HG03045 (cell line): Measurements from ENCODE around the gene FSD2.

Experiments
- ATAC-seq: cut with Tn5 transposase; IDR thresholded peaks from one replicate; pipeline ENCODE4 v1.9.1; 2021; ENCODE audit warnings: mild to moderate bottlenecking, moderate library complexity; ENCODE audit not compliant: unreplicated experiment

The FSD2 gene

GRCh38 chr15:82805994-82806406 is at the start of gene FSD2:
TSS of gene FSD2 (minus strand) at chr15:82806069. CDS start at chr15:82787390, 18,679 bp downstream.
- peak; percentile 35 for ATAC-seq

GRCh38 chr15:82854554-82854953 is 48.7 kb upstream of the FSD2 start:
- no peak for ATAC-seq

GRCh38 chr15:82852941-82853561 is 47.2 kb upstream of the FSD2 start:
- no peak for ATAC-seq

GRCh38 chr15:82851981-82852511 is 46.2 kb upstream of the FSD2 start:
- ATAC-seq: no peak

DNA sequence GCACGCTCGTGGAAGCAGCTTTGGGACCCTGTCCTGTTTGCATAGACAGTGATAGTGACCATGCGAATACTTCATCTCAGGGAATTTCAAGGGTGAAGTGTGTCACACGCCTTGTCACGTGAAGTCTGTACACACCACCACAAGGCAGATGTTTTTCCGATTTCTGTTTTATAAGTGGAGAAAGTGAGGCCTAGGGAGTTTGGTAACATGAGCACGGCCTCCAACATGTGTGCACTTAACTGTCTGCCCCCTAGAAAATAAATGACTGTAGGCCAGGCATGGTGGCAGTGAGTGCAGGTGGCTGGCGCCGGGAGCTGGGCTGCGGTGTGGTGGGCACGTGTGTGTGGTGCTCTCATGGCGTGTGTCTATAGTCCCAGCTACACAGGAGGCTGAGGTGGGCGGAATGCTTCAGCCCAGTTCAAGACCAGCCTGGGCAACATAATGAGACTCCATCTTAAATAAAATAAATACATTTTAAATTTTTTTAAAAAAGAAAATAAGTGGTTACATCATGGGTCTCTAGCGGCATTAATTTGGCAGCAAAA is 45.5 kb upstream of the FSD2 start:
- ATAC-seq: no peak

DNA sequence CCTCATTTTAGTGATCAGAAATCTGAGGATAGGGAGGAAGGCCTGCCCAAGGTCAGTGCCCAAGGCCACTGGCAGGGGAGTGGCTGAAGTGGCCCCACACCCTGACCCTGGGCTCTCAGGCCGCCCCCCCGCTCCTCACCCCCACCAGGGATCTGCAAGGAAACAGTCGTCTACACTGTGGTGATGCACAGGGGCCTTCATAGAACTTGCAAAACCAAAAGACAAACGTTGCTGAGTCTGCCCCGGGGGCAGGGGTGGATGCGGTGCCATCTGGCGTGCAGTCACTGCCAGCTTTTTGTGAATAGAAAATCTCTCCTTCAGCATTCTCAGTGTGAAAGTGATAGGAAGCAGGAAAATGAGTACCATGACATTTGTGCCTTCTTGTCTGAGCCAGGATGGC is 44.9 kb upstream of the FSD2 start:
- ATAC-seq: no peak

DNA sequence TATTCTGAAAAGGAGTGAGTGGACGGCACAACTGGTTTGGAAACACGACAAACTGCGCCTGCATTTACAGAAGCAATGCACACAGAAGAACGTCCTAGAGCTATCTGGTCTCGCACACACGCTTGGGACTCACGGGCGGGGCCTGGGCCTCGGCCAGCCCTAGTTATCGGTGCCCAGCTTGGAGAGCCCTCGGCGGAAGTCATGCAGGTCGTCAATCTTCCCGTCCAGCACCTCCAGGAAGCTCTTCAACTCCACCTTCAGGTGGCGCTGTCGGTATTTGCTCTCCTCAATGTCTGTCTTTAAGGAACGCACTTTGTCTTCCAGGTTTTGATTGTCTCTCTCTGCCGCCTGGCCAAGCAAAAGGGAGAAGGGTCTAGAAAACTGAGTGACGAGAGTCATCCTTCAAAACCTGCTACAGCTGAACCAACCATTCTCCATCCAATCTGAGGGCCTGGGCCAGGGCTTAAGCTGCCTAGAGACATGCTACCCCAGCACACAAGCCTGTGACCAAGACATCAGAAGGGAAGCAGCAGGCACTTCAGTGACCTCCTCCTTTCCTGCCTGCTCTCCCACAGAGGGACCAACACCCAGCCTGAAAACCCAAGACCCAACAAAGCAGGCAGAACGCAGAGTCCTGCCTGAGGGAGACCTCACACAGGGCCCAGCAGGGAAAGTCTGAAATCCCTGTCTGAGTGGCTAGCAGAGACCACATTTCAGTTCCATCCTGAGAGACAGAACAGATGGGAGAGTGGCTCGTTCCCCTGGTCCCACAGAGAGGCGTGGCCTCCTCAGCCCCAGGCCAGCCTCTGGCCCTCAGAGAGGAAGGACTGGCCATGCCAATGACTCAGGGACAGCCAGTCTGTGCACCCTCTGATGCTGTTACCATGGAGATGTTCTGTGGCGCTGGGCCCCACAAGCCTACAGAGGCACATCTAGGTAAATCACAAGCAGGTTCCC is 44.0 kb upstream of the FSD2 start:
- ATAC-seq: no peak

DNA sequence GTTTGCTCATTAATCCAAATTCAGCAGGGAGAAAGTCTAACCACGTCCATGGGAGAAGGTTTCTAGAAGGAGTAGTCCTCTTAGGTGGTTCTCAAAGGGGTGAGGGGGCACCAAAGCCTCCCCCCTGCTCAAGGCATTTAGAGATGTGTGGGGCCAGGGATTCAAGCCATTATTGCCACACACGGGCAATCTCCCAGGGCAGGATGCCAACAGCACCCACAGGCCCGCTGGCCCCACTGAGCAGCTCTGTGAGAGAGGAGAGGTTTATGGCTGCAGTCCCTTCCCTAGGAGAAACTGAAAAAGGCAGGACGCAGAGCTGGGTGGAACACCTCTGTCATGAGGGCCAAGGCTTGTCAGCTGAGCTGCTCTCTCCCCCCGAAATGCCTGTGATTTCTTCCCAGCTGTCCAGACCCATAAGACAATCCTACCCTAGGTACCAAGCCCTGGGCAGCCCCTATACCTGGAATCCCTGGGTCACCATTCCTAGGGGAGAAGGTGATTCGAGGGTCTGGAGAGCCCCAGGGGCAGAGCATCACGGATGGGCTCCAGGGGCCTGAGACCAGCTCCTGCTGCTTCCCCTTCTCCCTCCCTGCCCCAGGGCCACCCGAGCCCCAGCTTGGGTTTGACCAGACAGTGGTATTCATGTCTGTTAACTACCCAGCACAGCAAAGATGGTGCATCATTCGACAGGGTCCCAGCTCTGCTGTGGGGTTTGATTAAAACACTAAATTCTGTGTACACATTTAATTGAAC is 42.5 kb upstream of the FSD2 start:
- no peak for ATAC-seq

GRCh38 chr15:82847703-82848102 is 41.8 kb upstream of the FSD2 start:
- no peak for ATAC-seq

DNA sequence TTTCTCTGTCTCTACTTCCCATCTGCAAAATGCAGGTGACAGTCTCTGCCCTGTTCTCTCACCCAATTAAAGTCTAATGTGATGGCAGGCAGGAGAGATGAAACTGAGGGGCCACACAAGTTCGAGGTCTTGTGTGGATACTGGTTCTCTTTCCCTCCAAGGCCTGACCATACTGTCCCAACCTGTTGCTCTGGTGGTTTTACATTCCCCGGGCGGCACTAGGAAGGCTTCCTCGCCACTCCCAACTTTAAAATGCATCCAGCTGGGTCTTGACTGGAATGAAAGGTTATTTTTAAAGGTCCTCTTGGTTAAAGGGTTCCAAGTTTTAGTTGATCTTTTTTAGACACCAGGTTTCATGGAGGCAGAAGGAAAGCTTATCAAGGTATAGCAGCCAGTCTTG is 40.8 kb upstream of the FSD2 start:
- ATAC-seq: no peak

GRCh38 chr15:82845686-82846085 is 39.8 kb upstream of the FSD2 start:
- no peak for ATAC-seq

- no peak for ATAC-seq
These were observed 37.7 kb upstream of the FSD2 start for GRCh38 chr15:82843566-82843965.

GRCh38 chr15:82840166-82840565 is 34.3 kb upstream of the FSD2 start:
- ATAC-seq: no peak

GRCh38 chr15:82839136-82839535 is 33.3 kb upstream of the FSD2 start:
- no peak for ATAC-seq

GRCh38 chr15:82838096-82838735 is 32.3 kb upstream of the FSD2 start:
- no peak for ATAC-seq

GRCh38 chr15:82835391-82835917 is 29.6 kb upstream of the FSD2 start:
- ATAC-seq: no peak

DNA sequence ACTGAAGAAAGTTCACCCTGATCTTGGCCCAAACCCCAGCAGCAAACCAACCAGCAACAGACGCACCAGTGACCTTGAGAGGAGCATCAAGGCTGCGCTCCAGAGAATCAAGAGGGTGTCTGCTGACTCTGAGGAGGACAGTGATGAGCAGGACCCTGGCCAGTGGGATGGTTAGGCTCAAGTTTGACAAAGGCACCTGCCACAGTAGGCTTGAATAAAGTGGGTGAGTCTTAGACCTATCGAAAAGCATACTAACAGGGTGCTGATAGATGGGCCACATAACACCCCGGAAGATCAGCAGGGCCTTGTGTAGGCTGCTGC is 27.5 kb upstream of the FSD2 start:
- ATAC-seq: no peak

DNA sequence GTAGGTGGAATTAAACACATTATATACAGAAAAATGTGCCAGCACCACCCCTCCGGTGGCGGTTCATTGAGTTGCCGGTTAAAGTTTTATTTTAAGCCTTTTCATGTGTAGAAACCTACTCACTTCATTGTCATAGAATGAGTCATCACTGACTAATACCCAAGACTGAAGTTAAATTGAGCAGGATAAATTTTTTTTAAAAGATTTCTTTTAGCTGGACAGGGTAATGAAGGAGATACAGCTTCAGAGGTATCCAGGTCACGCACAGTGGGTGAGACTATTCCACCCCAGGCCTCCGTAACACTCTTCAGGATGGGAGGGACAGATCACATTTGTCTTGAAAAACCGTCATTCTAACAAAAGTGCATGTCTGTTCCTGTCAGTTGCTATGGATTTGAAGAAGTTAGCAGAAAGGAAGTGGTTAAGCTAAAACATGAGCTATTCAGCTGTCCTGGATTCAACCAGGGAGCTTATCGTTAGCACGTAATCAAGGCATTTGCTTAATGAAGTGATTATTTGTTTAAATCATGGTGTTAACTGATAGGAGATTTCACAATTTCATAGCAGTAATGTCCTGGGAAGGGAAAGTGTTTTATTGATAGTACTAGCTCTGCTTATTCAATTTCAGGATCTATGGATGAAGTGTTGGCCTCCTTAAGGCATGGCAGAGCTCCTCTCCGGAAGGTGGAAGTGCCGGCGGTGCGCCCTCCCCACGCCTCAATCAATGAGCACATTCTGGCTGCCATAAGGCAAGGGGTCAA is 26.9 kb upstream of the FSD2 start:
- peak; percentile 68 for ATAC-seq

DNA sequence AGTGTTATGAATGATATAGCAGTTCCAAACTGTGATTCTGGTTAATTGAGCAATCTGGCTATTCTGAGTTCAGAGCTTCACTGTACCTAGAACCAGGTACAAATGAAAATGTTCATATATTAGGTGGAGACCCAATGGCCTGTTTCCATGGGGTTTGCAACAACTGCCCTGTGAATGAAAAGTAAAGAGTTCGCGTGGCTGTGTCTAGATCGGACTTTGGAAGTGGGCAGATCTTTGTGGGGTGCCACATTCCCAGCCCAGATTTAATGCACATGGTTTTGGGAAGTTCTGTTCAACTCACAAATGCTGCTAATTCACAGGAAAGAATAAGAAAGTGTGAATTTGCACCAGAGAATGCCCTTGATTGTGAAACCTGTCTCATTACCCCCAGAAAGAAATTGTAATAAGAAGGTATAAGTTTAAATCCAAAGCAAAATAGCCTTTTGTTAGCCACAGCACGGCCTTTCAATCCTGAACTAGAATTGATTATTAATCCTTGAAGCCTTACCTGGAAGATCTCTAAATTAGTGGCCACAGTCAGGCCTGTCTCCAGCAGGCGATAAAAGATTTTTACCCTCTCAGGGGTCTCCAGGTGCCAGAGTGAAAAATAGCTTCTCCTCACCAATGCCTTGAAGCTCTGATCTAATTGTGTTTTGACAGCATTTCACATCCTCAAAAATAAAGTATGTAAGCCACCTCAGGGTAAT is 26.2 kb upstream of the FSD2 start:
- peak; percentile 14 for ATAC-seq
